NT2/D1 (cell line): Measurements from ENCODE around the gene ANKRD24.

Experiments
- DNase-seq: peaks from one replicate; pipeline ENCODE4 v3.0.0-alpha.2; 2011; ENCODE audit warnings: low read depth, low spot score
- H3K27me3 ChIP-seq: 2 replicates; pipeline ENCODE4 v1.6.0; 2011; ENCODE audit warnings: mild to moderate bottlenecking; ENCODE audit not compliant: insufficient read length, insufficient read depth
- H3K36me3 ChIP-seq: 2 replicates; pipeline ENCODE4 v1.6.1; 2011; ENCODE audit warnings: mild to moderate bottlenecking, low read length, mixed read lengths; ENCODE audit not compliant: insufficient read depth, insufficient read length
- H3K4me1 ChIP-seq: 2 replicates; pipeline ENCODE4 v1.5.1; 2011; ENCODE audit not compliant: insufficient read depth, insufficient read length
- H3K4me3 ChIP-seq: 2 replicates; pipeline ENCODE4 v1.5.1; 2011; ENCODE audit warnings: low read depth; ENCODE audit not compliant: insufficient read length
- H3K9ac ChIP-seq: 2 replicates; pipeline ENCODE4 v1.6.0; 2011; ENCODE audit warnings: low read depth; ENCODE audit not compliant: insufficient read length
- H3K9me3 ChIP-seq: 2 replicates; pipeline ENCODE4 v1.5.1; 2011; ENCODE audit warnings: mild to moderate bottlenecking, low read length; ENCODE audit not compliant: insufficient read depth
- SUZ12 ChIP-seq: IDR thresholded peaks from 2 replicates; pipeline ENCODE4 v1.6.1; 2011; ENCODE audit not compliant: insufficient read length, insufficient read depth; ENCODE audit errors: extremely low read depth
- YY1 ChIP-seq: IDR thresholded peaks from 2 replicates; pipeline ENCODE4 v1.6.1; 2011; ENCODE audit not compliant: insufficient read length, insufficient read depth
- ZNF274 ChIP-seq: IDR thresholded peaks from 2 replicates; pipeline ENCODE4 v1.6.1; 2011; ENCODE audit warnings: mild to moderate bottlenecking, low read depth, low read length

Gene ANKRD24

GRCh38 chr19:4174895-4175668 is 7.4 kb upstream of the ANKRD24 start:
- Histone ChIP-seq H3K36me3 (peaks cover 32% of the 10 kb centered on the region), H3K4me3 (no peak overlapping the region), H3K4me1 (peaks cover 5% of the 10 kb centered on the region), H3K9me3 (no peaks in the 10 kb centered on the region), H3K9ac (peak overlapping the region; percentile 21), H3K27me3 (peaks cover 20% of the 10 kb centered on the region)
- DNase-seq, result no peak
- no peak for TF ChIP-seq SUZ12
- no peak for TF ChIP-seq YY1
- TF ChIP-seq ZNF274, result no peak

- Histone ChIP-seq H3K4me3 (no peak overlapping the region), H3K9ac (peak overlapping the region; percentile 21), H3K4me1 (peaks cover 7% of the 10 kb centered on the region), H3K27me3 (peaks cover 20% of the 10 kb centered on the region), H3K9me3 (no peaks in the 10 kb centered on the region), H3K36me3 (peaks cover 37% of the 10 kb centered on the region)
- no peak for DNase-seq
- TF ChIP-seq ZNF274 (no peak), SUZ12 (no peak), YY1 (no peak)
Measured at GRCh38 chr19:4175669-4175931, 6.9 kb upstream of the ANKRD24 start.

- H3K27me3 ChIP-seq, result peaks cover 14% of the 10 kb centered on the region
- DNase-seq, result no peak
- H3K9me3 ChIP-seq, result no peaks in the 10 kb centered on the region
- TF ChIP-seq ZNF274 (no peak), SUZ12 (no peak), YY1 (no peak)
- H3K9ac ChIP-seq, result no peak overlapping the region
- no peak overlapping the region for H3K4me3 ChIP-seq
- peaks cover 42% of the 10 kb centered on the region for H3K36me3 ChIP-seq
- peaks cover 10% of the 10 kb centered on the region for H3K4me1 ChIP-seq
Measured at GRCh38 chr19:4177146-4177545, 5.3 kb upstream of the ANKRD24 start.

- Histone ChIP-seq H3K4me3 (no peak overlapping the region), H3K4me1 (peaks cover 7% of the 10 kb centered on the region), H3K36me3 (peaks cover 42% of the 10 kb centered on the region), H3K9ac (no peak overlapping the region), H3K27me3 (no peaks in the 10 kb centered on the region), H3K9me3 (no peaks in the 10 kb centered on the region)
- DNase-seq, result no peak
- TF ChIP-seq ZNF274 (no peak), SUZ12 (no peak), YY1 (no peak)
Measured at GRCh38 chr19:4178990-4179389, 3.5 kb upstream of the ANKRD24 start.

- DNase-seq, result no peak
- Histone ChIP-seq H3K9ac (peak overlapping the region; percentile 17), H3K36me3 (peaks cover 31% of the 10 kb centered on the region), H3K4me1 (peaks cover 7% of the 10 kb centered on the region), H3K27me3 (no peaks in the 10 kb centered on the region), H3K4me3 (no peak overlapping the region), H3K9me3 (no peaks in the 10 kb centered on the region)
- TF ChIP-seq ZNF274, result no peak
- no peak for TF ChIP-seq SUZ12
- no peak for TF ChIP-seq YY1
Measured at GRCh38 chr19:4181053-4181508, 1.4 kb upstream of the ANKRD24 start.

GRCh38 chr19:4183967-4184717 is 1.7 kb downstream of the ANKRD24 start:
- H3K4me1 ChIP-seq, result peaks cover 7% of the 10 kb centered on the region
- TF ChIP-seq SUZ12, result no peak
- no peak for TF ChIP-seq YY1
- no peak for TF ChIP-seq ZNF274
- H3K36me3 ChIP-seq, result peaks cover 20% of the 10 kb centered on the region
- H3K9me3 ChIP-seq, result no peaks in the 10 kb centered on the region
- no peak overlapping the region for H3K4me3 ChIP-seq
- no peaks in the 10 kb centered on the region for H3K27me3 ChIP-seq
- H3K9ac ChIP-seq, result peak overlapping the region; percentile 27
- no peak for DNase-seq

- Histone ChIP-seq H3K9ac (no peak overlapping the region), H3K4me3 (no peak overlapping the region), H3K36me3 (peaks cover 13% of the 10 kb centered on the region), H3K9me3 (no peaks in the 10 kb centered on the region), H3K4me1 (peaks cover 7% of the 10 kb centered on the region), H3K27me3 (no peaks in the 10 kb centered on the region)
- TF ChIP-seq YY1 (no peak), ZNF274 (no peak), SUZ12 (no peak)
- no peak for DNase-seq
Measured at GRCh38 chr19:4184718-4185352, 2.3 kb downstream of the ANKRD24 start.
